Endothelial cell of umbilical vein (primary cell): ENCODE results near the gene EBF4. TPM values are rescaled to one million over a fixed set of nuclear protein-coding genes. Genes with fewer than 3 reads are reported as not detected.

ENCODE experiments used
- BruUV-seq: library from RNA; stranded (reverse); fragments of 400-500 nt; replicated peaks from 2 replicates; lab custom pipeline; 2021; lab: Mats Ljungman, UMichigan
- CTCF ChIA-PET: fragments of 300-600, 350-600 bp; sonication (Branson Sonifier 250); formaldehyde crosslinking; loops from one replicate; lab custom pipeline; 2021; ENCODE audit warnings: antibody characterized with exemption, inconsistent platforms; lab: Charles Lee
- POLR2A ChIA-PET: fragments of 300-600, 350-600 bp; sonication (Branson Sonifier 250); formaldehyde crosslinking; loops from one replicate; lab custom pipeline; 2021; ENCODE audit warnings: antibody characterized with exemption, inconsistent platforms; lab: Charles Lee
- DNase-seq: peaks from one replicate; pipeline ENCODE4 v3.0.0-alpha.2; 2011; ENCODE audit warnings: low read depth, low spot score
- FAIRE-seq: peaks from 2 replicates; lab custom pipeline; 2011; peaks lifted over from hg19 to GRCh38; lab: Jason Lieb, UNC
- H2AFZ ChIP-seq: 2 replicates; pipeline ENCODE4 v1.6.0; 2012; ENCODE audit warnings: low read depth, low read length, control low read depth, inconsistent platforms
- H3K27ac ChIP-seq: 2 replicates; pipeline ENCODE4 v1.5.1; 2011; ENCODE audit warnings: low read depth, mild to moderate bottlenecking, control low read depth, low read length, moderate library complexity; ENCODE audit not compliant: insufficient read depth
- H3K27me3 ChIP-seq, 2 experiments: 2 replicates each; pipeline versions ENCODE4 v1.6.0 to v1.6.1; 2011; ENCODE audit warnings: low read length in 2 of 2, mixed read lengths in 1 of 2; ENCODE audit not compliant: control insufficient read depth in 2 of 2, insufficient read depth in 2 of 2
- H3K36me3 ChIP-seq, 2 experiments: 2 replicates in 1 of 2; 3 replicates in 1 of 2; pipeline ENCODE4 v1.5.1; 2011; ENCODE audit warnings: low read length in 2 of 2, mild to moderate bottlenecking in 1 of 2, moderate library complexity in 1 of 2; ENCODE audit not compliant: control insufficient read depth in 2 of 2, insufficient read depth in 2 of 2; ENCODE audit errors: extremely low read depth in 1 of 2
- H3K4me1 ChIP-seq: 3 replicates; pipeline ENCODE4 v1.5.1; 2011; ENCODE audit warnings: mild to moderate bottlenecking, low read length; ENCODE audit not compliant: control insufficient read depth, insufficient read depth; ENCODE audit errors: extremely low read depth
- H3K4me2 ChIP-seq: 2 replicates; pipeline ENCODE4 v1.6.1; 2011; ENCODE audit warnings: low read length, control low read depth, mixed read lengths; ENCODE audit not compliant: insufficient read depth
- H3K4me3 ChIP-seq, 3 experiments: fragments of 200-600 bp in 1 of 3; sonication (generic), shearing (Covaris generic) in 1 of 3; replicated peaks in 1 of 3; 2 replicates each; pipeline ENCODE4 v1.5.1; 2011 to 2016; ENCODE audit warnings: control low read depth in 3 of 3, low read length in 3 of 3, mild to moderate bottlenecking in 2 of 3, inconsistent platforms in 1 of 3, low read depth in 1 of 3, moderate library complexity in 1 of 3; ENCODE audit not compliant: insufficient read depth in 1 of 3
- H3K79me2 ChIP-seq: 2 replicates; pipeline ENCODE4 v1.6.0; 2012; ENCODE audit warnings: low read length, inconsistent platforms; ENCODE audit not compliant: control insufficient read depth, insufficient read depth
- H3K9ac ChIP-seq: replicated peaks from 2 replicates; pipeline ENCODE3; 2011; ENCODE audit warnings: low read length, control low read depth; ENCODE audit not compliant: insufficient read depth; ENCODE audit errors: extremely low read depth
- H3K9me1 ChIP-seq: replicated peaks from 3 replicates; pipeline ENCODE4 v1.6.0; 2011; ENCODE audit warnings: mild to moderate bottlenecking, low read length; ENCODE audit not compliant: control insufficient read depth, insufficient read depth; ENCODE audit errors: extremely low read depth
- H3K9me3 ChIP-seq: replicated peaks from 2 replicates; pipeline ENCODE4 v1.5.1; 2012; ENCODE audit warnings: low read length, inconsistent platforms; ENCODE audit not compliant: control insufficient read depth, insufficient read depth
- H4K20me1 ChIP-seq: replicated peaks from 2 replicates; pipeline ENCODE3; 2011; ENCODE audit warnings: mild to moderate bottlenecking, low read length; ENCODE audit not compliant: control insufficient read depth, insufficient read depth; ENCODE audit errors: extremely low read depth
- EZH2 ChIP-seq: IDR thresholded peaks from 2 replicates; pipeline ENCODE4 v1.6.1; 2012; ENCODE audit warnings: borderline replicate concordance, low read depth, mild to moderate bottlenecking, moderate library complexity, low read length, inconsistent platforms; ENCODE audit not compliant: severe bottlenecking
- GATA2 ChIP-seq: IDR thresholded peaks from 2 replicates; pipeline ENCODE4 v1.7.0; 2011; ENCODE audit warnings: low read depth, mild to moderate bottlenecking, moderate library complexity, mixed read lengths, low read length; ENCODE audit not compliant: insufficient read length, insufficient read depth
- MYC ChIP-seq: IDR thresholded peaks from one replicate; pipeline ENCODE4 v1.6.1; 2011; ENCODE audit warnings: mild to moderate bottlenecking, low read depth, low read length
- POLR2AphosphoS5 ChIP-seq: IDR thresholded peaks from 2 replicates; pipeline ENCODE4 v1.6.1; 2012; ENCODE audit warnings: low read depth, mild to moderate bottlenecking, control low read depth, low read length, moderate library complexity; ENCODE audit not compliant: insufficient read depth
- dilution Hi-C: fragments of 300-500 bp; cut with MboI; formaldehyde crosslinking; loops from one replicate; pipeline ENCODE4 v1.15.0; 2019; ENCODE audit warnings: low sequenced_read_pairs; ENCODE audit not compliant: extremely low pct_ligation_motif_present
- intact Hi-C: fragments of 100-400 bp; cut with micrococcal nuclease; formaldehyde crosslinking; loops from one replicate; pipeline ENCODE4 v1.10.0; 2022
- polyA plus RNA-seq, 4 experiments: library from polyadenylated mRNA; depleted of rRNA in 3 of 4; stranded (reverse) in 3 of 4; unstranded in 1 of 4; fragments of >200 nt; gene quantifications; 2 replicates each; pipeline versions ENCODE4 v1.2.1 to v1.2.3, GENCODE V29; 2011 to 2012; ENCODE audit warnings: missing spikeins in 1 of 4
- total RNA-seq: library from RNA; stranded (reverse); gene quantifications from 2 replicates; pipeline ENCODE4 v1.2.3, GENCODE V29; 2021

Gene EBF4
- total and polyA plus RNA-seq, 2 donors (not counting 3 experiments of a cell fraction or from before 2014, with no cell fraction given), result 2.7 to 3.4 TPM

GRCh38 chr20:2749343-2749950 lies 56.9 kb downstream of the EBF4 start:
- H4K20me1 ChIP-seq, result no peaks in the 10 kb centered on the region
- H3K9me3 ChIP-seq, result no peaks in the 10 kb centered on the region
- H3K4me1 ChIP-seq, result peaks cover 17% of the 10 kb centered on the region
- no TSS peak for BruUV-seq
- no peak for DNase-seq
- no peak overlapping the region for H3K9ac ChIP-seq
- POLR2A ChIA-PET, result no interaction called here
- no peaks in the 10 kb centered on the region for H3K36me3 ChIP-seq
- H3K79me2 ChIP-seq, result no peaks in the 10 kb centered on the region
- intact Hi-C loops, result no loop called here
- H3K4me2 ChIP-seq, result no peak overlapping the region
- no peak for FAIRE-seq
- no peak overlapping the region for H3K4me3 ChIP-seq
- H3K9me1 ChIP-seq, result no peaks in the 10 kb centered on the region
- dilution Hi-C loops, result no loop called here
- TF ChIP-seq POLR2AphosphoS5, result no peak
- TF ChIP-seq MYC, result no peak
- H3K27me3 ChIP-seq, result peaks cover 48 to 58% of the 10 kb centered on the region in 2 experiments
- CTCF ChIA-PET, result interaction anchor here (1.1 kb wide), 1 partner anchor 103 kb away, joined by 4 read pairs; no protein-coding TSS in a partner anchor
- no peak overlapping the region for H2AFZ ChIP-seq
- H3K27ac ChIP-seq, result no peak overlapping the region

GRCh38 chr20:2749951-2750490 lies 57.4 kb downstream of the EBF4 start:
- H3K79me2 ChIP-seq, result no peaks in the 10 kb centered on the region
- TF ChIP-seq GATA2 (no peak), EZH2 (peak; percentile 85)
- H3K9ac ChIP-seq, result no peak overlapping the region
- intact Hi-C loops, result loop anchor here (5.0 kb wide), 1 partner anchor 122 kb away; the partner anchor contains the start of gene PTPRA
- ChIA-PET CTCF (interaction anchor here (1.0 kb wide), 1 partner anchor 102 kb away, joined by 3 read pairs; no protein-coding TSS in a partner anchor), POLR2A (no interaction called here)
- H3K27ac ChIP-seq, result no peak overlapping the region
- DNase-seq (no peak), FAIRE-seq (no peak)
- no peak overlapping the region for H3K4me3 ChIP-seq
- no peak overlapping the region for H3K4me2 ChIP-seq
- no peaks in the 10 kb centered on the region for H3K36me3 ChIP-seq
- H4K20me1 ChIP-seq, result no peaks in the 10 kb centered on the region
- no peak overlapping the region for H2AFZ ChIP-seq
- peaks cover 17% of the 10 kb centered on the region for H3K4me1 ChIP-seq
- BruUV-seq, result no TSS peak
- H3K27me3 ChIP-seq, result peaks cover 52 to 63% of the 10 kb centered on the region in 2 experiments
- no peaks in the 10 kb centered on the region for H3K9me1 ChIP-seq
- no peaks in the 10 kb centered on the region for H3K9me3 ChIP-seq
- dilution Hi-C loops, result no loop called here
